BE2C (cell line): ENCODE results near the gene DOK5.

Source experiments
- DNase-seq: peaks from one replicate; pipeline ENCODE4 v3.0.0-alpha.2; 2020
- H3K27me3 ChIP-seq: fragments of 250-450 bp; sonication (Bioruptor Pico); 2 replicates; pipeline ENCODE4 v1.5.1; 2020; ENCODE audit warnings: mild to moderate bottlenecking
- H3K36me3 ChIP-seq: fragments of 250-450 bp; sonication (Bioruptor Pico); 2 replicates; pipeline ENCODE4 v1.5.1; 2020; ENCODE audit warnings: mild to moderate bottlenecking
- H3K4me1 ChIP-seq: fragments of 250-450 bp; sonication (Bioruptor Pico); 2 replicates; pipeline ENCODE4 v1.5.1; 2020
- H3K4me3 ChIP-seq: 2 replicates; pipeline ENCODE4 v1.5.1; 2011; ENCODE audit warnings: low read depth, low read length
- H3K9me3 ChIP-seq: fragments of 250-450 bp; sonication (Bioruptor Pico); 2 replicates; pipeline ENCODE4 v1.5.1; 2020
- TF ChIP-seq, protein P1 (sequence below): IDR thresholded peaks from 2 replicates; pipeline ENCODE4 v1.5.1; 2012; ENCODE audit warnings: mild to moderate bottlenecking, low read depth, low read length

Gene DOK5

DNA sequence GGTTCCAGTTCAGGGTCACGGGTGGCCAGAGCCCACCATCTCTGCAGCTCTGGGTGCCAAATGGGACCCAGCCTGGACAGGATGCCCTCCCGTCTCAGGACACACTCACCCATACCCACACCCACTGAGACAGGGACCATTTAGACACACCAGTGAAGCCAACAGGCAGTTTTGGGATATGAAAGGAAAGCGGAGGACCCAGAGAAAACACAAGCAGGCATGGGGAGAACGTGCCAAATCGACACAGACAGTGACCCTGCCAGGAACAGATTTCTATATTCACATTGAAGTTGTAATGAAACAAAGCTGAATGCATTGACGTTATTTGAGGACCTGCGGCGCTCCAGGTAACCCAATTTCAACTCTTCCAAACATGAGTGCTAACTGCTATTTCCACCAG lies 164.5 kb downstream of the DOK5 start:
- Histone ChIP-seq H3K4me3 (no peak overlapping the region), H3K9me3 (no peaks in the 10 kb centered on the region), H3K4me1 (no peaks in the 10 kb centered on the region), H3K36me3 (no peaks in the 10 kb centered on the region), H3K27me3 (no peaks in the 10 kb centered on the region)
- TF ChIP-seq, protein P1, sequence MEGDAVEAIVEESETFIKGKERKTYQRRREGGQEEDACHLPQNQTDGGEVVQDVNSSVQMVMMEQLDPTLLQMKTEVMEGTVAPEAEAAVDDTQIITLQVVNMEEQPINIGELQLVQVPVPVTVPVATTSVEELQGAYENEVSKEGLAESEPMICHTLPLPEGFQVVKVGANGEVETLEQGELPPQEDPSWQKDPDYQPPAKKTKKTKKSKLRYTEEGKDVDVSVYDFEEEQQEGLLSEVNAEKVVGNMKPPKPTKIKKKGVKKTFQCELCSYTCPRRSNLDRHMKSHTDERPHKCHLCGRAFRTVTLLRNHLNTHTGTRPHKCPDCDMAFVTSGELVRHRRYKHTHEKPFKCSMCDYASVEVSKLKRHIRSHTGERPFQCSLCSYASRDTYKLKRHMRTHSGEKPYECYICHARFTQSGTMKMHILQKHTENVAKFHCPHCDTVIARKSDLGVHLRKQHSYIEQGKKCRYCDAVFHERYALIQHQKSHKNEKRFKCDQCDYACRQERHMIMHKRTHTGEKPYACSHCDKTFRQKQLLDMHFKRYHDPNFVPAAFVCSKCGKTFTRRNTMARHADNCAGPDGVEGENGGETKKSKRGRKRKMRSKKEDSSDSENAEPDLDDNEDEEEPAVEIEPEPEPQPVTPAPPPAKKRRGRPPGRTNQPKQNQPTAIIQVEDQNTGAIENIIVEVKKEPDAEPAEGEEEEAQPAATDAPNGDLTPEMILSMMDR: no peak
- DNase-seq: no peak

DNA sequence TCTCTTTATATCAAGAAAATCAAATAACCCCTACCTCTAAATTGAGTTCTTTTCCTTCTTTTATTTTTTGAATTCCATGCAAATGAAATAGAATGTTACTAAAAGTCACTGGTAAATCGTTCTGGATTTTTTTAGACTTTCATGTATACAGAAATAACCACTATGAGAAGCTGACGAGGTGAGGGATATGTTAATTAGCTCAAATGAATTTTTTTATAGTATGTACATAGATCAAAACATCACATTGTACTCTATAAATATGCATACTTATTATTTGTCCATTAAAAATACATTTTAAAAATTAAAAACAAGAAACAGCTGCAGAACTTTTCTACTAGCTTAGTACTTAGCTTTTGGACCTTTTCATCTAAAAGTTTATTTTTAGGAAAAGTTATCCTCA lies 165.4 kb downstream of the DOK5 start:
- no peak for DNase-seq
- H3K36me3 ChIP-seq: no peaks in the 10 kb centered on the region
- TF ChIP-seq, protein P1: no peak
- H3K4me3 ChIP-seq: no peak overlapping the region
- H3K27me3 ChIP-seq: no peaks in the 10 kb centered on the region
- H3K4me1 ChIP-seq: no peaks in the 10 kb centered on the region
- no peaks in the 10 kb centered on the region for H3K9me3 ChIP-seq

DNA sequence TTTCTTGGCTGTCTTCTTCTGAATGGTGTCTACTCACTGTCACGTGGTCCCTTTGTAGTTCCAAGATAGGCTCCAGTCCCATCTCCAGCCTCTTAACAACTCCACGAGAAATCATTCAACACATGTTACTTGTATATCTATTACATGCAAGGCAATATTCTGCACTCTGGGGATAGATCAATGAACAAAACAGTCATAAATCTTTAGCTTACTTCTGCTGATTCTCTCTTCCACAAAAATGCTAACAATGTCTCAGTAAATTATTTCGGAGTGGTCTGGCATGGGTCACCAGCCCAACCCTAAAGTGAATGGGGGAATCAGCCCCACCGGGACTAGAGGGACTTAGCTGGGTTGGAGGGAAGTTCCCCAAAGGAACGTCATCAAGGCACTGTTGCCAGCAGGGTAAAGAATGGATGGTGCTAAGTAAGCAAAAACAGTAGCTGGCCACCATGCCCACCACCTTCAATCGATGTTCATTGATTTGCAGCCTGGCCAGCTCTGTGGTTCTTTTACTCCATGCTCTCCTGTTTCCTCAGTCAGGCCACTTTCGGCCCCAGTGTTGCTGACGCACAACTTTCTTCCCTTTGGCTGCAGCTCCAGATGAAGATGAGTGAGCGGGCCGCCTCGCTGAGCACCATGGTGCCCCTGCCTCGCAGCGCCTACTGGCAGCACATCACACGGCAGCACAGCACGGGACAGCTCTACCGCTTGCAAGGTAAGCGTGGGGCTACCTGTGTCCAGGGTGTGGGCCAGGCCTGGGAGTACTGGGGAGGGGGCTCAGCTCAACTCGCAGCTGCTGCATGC lies 167.7 kb downstream of the DOK5 start:
- no peaks in the 10 kb centered on the region for H3K36me3 ChIP-seq
- no peak overlapping the region for H3K4me3 ChIP-seq
- H3K27me3 ChIP-seq: no peaks in the 10 kb centered on the region
- no peaks in the 10 kb centered on the region for H3K9me3 ChIP-seq
- TF ChIP-seq, protein P1: no peak
- no peak for DNase-seq
- no peaks in the 10 kb centered on the region for H3K4me1 ChIP-seq

DNA sequence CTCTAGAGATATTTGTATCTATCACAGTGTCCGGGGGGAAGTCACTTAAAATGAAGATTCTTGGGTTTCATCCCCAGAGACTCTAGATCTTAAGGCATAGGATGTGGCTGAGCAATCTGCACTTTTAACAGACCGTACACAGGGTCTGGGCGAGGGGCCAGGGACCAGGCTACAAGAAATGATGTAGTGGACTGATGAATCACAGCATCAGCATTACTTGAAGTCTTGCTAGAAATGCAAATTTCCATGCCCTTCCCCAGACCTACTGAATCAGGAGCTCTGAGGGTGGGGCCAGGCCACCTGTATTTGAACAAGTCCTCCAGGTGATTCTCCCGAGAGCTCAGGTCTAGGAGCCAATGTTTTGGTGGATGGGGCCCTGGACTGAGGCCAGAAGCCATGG lies 168.4 kb downstream of the DOK5 start:
- H3K4me3 ChIP-seq: no peak overlapping the region
- no peaks in the 10 kb centered on the region for H3K4me1 ChIP-seq
- H3K27me3 ChIP-seq: no peaks in the 10 kb centered on the region
- H3K9me3 ChIP-seq: no peaks in the 10 kb centered on the region
- H3K36me3 ChIP-seq: no peaks in the 10 kb centered on the region
- DNase-seq: no peak
- TF ChIP-seq, protein P1: no peak

DNA sequence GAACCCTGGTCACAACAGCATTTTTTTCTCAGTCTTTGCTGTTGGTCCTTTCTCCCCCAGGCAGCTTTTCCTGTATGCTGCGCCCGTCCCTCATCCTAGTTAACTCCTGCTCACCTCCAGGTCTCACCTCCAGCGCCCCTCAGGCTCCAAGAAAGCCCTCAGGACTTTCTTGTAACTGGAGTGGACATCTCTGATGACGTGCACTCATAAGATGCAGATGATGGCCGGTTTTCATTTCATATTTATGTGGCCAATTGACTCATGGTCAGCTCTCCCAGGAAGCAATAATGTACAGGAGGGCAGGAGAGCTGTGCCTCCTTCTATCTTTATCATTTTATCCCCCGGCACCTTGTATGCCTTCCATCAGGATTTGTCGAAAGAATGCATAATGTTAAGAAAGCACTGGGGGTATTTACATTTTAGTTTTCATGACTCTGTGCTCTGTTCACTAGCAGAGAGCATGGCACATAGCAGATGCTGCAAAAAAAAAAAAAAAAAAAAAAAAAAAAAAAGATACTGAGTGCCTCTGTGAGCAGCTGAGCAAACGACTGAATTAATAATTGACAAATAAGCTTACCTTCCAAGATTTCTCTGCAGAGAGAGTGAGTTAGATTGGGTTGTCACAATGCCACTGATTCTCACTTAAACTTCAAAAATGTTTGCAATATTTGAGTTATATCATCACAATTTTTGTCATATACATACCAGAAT lies 170.2 kb downstream of the DOK5 start:
- DNase-seq: no peak

More for the DNA sequence above, 170.2 kb downstream of the DOK5 start:
- TF ChIP-seq, protein P1: no peak
- Histone ChIP-seq H3K9me3 (no peaks in the 10 kb centered on the region), H3K4me1 (no peaks in the 10 kb centered on the region), H3K36me3 (no peaks in the 10 kb centered on the region), H3K4me3 (no peak overlapping the region), H3K27me3 (no peaks in the 10 kb centered on the region)
